Medulla oblongata (tissue), 1 donor: ENCODE results near the gene TGIF2.

Experiments used
- DNase-seq: peaks from one replicate; pipeline ENCODE4 v3.0.0-alpha.2; 2015; ENCODE audit errors: extremely low spot score

The TGIF2 gene

DNA sequence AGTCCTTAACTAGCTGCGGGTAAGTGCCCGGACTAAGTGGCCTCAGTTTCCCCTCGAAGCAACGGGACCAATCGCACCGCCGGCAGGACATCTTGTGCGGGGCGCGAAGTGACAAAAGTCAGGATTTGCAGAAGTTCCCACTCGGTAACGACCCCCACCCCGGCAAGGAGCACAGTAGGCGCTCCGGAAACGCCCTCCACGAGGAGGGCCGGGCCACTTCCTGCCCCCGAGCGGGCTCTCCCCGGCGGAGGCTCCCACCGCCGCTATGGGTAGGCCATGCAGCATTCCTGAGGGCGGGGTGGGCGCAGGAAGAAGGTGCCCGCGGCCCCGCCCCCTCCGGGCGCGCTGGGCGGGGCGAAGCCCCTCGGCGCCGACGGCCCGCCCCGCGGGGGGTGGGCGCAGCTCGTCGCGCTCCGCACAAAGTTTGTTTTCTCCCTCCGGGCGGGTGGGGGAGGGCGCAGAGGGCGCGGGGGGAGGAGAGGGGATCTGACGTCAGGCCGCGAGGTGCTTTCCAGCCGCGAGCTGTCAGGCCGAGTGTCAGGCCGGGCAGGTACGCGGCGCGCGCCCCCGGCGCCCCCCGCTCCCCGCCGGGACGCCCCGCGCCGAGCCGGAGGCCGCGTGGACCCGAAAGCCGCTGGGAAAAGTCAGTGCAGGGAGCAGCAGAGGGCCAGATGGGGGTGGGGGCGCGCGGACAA is at the start of gene TGIF2:
TGIF2 (plus strand) TSS at position 495 of the 695 bp plus-strand sequence. CDS start 5,178 bp downstream, outside the sequence.
- peak; percentile 66 for DNase-seq

DNA sequence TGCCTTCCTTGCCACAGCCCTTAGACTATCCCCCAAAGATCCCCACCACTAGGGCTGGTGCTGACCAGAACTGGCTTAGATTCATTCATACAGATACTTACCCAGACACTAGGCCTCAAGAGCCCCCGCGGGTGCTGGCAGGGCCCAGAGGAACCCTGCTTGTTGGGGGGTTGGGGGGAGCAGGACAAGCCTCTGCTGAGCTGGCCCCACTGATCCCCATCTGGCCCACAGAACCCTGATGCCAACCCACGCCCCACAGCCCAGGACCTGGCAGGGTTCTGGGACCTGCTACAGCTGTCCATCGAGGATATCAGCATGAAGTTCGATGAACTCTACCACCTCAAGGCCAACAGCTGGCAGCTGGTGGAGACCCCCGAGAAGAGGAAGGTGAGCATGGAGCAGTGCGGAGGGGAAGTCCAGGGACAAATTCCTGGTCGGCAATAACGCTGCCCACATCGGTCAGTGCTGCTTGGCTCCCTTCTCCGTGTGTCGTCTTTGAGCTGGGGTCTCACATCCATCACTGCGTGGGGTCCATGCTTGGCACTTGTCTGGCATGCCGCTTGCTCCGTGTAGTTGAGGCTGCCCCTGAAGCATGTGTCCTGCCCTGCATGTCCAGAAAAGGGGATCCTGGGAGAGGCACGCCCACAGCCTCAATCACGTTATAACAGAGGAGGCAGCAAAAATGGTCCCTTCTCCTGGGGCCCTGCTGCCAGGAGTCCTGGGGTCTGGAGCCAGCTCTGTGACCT is 47.6 kb upstream of the TGIF2 start:
- no peak for DNase-seq

DNA sequence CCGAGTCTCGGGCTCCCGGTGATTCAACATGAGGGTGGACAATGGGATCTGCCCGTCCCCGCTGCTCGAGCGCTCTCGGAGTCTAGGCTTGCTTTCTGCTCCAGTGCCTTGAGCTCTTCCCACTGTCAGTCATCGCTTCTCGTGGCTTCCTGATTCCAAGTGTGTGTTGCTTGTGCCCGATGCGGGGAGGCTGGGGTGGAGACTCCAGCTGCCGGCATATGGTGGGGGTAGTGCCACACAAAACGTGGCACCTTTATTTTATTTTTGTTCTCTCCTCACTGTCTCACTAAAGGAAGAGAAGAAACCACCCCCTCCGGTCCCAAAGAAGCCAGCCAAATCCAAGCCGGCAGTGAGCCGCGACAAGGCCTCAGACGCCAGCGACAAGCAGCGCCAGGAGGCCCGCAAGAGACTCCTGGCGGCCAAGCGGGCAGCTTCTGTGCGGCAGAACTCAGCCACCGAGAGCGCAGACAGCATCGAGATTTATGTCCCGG is 46.8 kb upstream of the TGIF2 start:
- no peak for DNase-seq

- no peak for DNase-seq
These were observed 45.9 kb upstream of the TGIF2 start for GRCh38 chr20:36527331-36528125.

DNA sequence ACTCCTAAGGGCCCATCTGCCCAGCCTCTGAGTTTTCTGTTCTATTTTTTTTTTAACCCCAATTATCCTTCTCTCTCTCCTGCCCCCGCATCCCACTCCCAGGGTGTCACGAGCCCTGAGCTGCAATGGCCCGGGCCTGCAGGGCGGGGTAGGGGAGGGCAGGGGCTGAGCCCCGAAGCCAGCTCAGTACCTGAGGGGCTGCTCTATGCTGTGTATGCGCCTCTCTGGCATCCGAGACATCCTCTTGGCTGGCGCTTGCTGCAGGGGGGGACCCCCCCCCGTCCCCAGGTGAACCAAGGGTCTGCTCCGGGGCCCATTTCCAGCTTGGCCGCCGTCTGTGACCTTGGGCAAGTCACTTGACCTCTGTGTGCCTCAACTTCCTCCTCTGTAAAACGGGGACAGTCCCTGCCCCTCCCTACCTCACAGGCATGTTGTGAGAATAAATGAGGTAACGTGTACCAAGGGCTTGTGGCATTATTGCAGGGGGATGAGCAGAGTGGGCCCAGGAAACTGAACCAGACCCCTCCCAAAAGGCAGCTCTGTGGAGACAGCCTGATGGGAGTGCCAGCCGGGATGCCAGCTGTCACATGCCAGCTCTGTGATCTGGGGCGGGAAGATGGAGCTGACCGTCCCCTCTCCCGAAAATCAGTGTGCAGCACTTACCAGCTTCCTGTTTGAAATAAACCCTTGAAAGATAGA is 45.1 kb upstream of the TGIF2 start:
- DNase-seq: no peak

DNA sequence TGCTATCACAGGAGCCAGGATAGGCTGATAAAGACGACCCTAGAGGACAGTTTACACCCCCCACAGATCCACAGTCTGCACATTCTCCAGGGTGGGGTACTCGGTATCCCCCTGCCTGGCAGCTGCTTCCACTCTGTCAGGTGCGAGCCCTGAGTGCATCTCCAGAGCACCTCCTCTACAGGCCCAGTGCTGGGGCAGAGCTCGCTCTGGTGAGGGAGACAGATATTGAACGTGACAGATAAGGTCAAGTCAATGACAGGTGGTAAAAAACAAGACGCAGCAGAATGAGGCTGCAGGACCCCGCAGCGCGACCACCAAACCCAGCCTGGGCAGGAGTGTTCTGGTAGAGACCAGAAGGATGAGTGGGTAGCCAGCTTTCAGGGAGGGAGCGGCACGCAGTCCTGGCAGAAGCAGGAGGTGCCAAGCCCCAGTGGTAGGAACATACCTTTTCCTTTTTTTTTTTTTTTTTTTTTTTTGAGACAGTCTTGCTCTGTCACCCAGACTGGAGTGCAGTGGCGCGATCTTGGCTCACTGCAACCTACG is 44.5 kb upstream of the TGIF2 start:
- DNase-seq: no peak

DNA sequence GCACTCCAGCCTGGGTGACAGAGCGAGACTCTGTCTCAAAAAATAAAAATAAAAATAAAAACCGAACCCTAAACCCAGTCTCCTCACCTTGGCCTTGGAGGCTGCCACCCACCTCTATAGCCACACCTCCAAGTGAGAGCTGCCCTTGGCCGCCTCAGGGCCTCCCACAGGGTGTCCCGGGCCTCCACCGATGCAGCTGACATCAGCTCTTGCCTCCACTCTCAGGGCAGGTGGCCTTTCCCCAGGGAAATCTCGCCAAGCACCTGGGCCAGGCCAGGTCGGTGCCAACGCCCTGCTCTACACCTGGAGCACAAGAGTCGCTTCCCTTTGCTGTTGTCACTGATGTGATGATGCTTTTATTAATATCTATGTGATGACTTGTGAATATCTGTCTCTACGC is 41.0 kb upstream of the TGIF2 start:
- no peak for DNase-seq

GRCh38 chr20:36532822-36533221 is 40.6 kb upstream of the TGIF2 start:
- no peak for DNase-seq

DNA sequence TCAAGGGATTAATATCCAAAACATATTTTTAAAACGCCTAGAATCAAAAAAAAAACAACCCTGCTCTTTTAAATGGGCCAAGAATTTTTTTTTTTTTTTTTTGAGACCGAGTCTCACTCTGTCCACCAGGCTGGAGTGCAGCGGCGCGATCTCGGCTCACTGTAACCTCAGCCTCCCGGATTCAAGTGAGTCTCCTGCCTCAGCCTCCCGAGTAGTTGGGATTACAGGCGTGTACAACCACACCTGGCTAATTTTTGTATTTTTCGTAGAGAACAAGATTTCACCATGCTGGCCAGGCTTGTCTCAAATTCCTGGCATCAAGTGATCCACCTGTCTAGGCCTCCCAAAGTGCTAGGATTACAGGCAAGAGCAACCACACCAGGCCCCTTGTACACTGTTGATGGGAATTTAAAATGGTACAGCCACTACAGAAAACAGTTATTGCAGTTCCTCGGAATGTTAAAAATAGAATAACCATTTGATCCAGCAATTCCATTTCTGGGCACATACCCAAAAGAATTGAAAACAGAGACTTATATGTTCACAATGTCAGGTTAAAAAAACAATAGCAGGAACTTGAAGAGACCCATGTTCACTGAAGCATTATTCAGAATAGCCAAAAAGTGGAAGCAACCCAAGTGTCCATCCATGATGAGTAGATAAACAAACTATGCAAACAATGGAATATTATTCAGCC is 35.2 kb upstream of the TGIF2 start:
- no peak for DNase-seq

DNA sequence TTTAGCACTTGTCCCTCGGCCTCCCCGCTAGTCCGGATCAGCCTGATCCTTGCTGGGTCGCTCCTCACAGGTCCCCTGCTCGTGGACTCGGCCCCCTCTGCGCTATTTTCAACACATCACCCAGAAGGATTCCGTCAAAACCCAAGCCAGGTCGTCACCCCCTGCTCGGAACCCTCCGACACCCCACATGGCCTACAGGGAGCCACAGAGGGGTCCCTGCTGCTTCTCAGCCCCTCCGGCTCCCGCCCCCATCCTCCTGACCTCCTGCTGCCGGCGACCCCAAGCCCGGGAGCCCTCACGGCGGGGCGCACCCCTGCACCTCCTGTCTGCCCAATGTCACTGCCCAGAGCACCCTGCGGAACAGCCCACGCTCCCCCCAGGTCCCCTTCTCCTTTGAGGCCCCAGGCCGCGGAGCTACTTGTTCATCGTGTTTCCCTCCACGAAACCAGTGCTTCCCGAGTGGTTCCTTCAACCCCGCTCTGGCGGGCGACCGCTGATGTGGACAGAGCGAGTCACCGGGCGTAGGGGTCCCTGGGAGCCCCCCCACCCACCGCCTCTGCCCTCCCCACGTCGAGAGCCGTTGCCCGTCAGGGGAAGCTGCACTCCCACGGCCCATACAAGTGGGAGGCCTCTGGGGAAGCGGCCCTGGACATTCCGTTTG is 32.7 kb upstream of the TGIF2 start:
- DNase-seq: no peak

GRCh38 chr20:36541227-36541767 is 32.1 kb upstream of the TGIF2 start, which contains the start of gene MYL9:
MYL9 (plus strand) TSS chr20:36541519; CDS start chr20:36544885, 3,366 bp downstream.
- no peak for DNase-seq

- no peak for DNase-seq
These were observed 31.5 kb upstream of the TGIF2 start for GRCh38 chr20:36541768-36542488.

- DNase-seq: no peak
These were observed 30.7 kb upstream of the TGIF2 start for GRCh38 chr20:36542516-36543183.

DNA sequence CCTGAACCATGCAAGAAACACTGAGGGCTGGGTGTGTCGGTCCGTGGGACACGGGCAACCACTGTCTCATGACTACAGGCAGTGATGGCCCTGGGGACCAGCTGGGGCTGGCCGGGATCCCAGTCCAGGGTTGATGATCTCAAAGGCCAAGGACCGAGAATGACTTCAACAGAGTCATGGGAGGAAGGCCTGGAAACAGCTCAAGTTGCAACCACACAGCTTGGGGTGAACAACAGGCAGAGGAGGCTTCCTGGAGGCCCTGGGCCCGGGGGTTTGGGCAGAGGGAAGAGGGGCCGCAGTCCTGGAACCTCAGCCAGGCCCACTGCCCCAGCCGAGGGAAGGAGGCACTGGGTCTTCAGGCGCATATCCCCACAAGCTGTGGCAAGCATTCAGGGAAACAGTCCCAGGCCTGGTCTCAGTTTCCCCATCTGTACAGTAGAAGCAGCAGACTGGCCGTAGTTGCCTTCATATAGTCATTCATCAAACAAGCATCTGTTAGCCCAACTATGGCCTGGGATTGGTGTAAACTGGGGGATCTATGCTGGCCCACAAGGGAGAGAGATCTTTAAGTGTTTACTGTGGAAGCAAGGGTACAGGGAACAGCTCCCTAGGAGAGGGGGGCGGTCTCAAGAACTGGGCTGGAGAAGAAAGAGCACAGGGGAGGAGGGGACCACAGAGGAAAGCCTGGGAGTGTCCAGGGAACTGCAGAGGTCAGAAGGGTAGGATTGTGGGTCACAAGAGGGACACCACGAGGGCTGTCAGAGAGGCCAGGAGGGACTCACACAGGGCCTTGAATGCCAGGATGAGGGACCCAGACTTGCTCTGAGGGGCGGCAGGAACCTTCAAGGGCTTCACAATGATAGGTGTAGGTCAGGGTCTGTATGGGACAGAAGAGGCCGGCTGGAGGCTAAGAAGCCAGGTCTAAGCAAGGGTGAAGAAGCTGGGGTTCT is 29.9 kb upstream of the TGIF2 start:
- DNase-seq: no peak

GRCh38 chr20:36544134-36545018 is 29.0 kb upstream of the TGIF2 start:
- DNase-seq: no peak

DNA sequence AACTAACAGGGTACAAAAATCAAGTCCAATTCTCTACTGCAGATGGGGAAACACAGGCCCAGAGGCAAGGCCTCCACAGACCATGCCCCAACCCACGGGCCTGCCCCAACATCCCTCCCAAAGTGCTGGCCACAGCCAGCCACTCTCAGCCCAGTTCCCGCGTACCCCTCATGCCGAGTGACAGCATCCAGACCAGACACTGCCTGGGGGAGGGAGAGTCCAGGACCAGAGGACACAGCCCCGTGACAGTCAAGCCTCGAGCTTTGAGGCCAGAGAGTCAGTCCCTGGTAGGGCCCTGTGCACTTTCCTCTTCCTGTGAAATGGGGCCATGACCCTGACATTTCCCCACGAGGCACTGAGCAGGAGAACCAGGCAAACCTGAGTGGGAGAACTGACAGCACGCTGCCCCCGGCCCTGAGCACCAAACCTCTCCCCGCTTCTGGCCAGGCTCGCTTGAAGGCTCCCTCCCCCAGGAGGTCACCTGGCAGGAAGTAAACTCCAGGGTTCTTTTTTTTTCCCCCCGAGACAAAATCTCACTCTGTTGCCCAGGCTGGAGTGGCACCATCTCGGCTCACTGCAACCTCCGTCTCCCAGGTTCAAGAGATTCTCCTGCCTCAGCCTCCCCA is 27.2 kb upstream of the TGIF2 start:
- DNase-seq: no peak
